ENCODE results near the gene ENO3. TPM values are rescaled to one million over a fixed set of nuclear protein-coding genes. Genes with fewer than 3 reads are reported as not detected.

The ENO3 gene
- total RNA-seq, 1 experiment from 2014 or later, result 24.6 TPM

DNA sequence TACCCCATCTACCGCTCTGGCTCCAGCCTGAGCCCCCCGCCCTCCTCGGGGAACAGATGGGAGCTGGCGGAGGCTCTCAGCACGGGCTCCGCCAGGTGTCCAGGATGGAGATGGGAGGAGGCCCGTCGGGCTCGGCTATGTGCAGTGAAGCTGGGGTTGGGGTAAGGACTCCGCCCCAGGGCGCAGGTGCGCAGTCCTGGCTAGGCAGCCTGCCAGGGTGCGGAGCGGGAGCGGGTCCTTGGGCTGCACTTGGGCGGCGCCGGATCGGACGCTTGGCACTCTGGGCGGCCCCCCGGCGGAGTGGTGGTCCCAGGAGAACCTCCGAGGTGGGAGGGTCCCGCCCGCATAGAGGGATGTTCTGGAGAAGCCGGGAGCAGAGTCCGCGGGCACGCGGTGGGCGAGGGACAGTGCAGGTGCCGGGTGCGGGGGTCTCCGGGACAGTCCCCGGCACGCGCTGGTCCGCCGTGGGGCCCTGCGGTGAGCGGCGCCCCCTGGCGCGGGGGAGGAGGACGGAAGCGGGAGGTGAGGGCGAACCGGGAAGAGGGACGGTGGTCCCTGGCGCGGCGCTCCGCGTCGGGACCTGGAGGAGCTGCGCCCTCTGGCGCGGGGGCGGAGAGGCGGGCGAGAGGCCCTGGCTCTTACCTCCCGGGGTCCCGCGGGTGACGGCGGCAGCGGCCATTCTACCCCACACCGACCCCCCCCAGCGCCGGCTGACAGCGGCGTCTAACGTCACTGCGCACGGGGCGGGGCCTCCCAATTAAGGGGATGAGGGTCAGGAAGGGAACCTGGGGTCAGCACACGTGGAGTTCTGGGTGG, 36.2 kb downstream of the ENO3 start, which contains the start of gene CAMTA2 (continued):
- TF ChIP-seq SP1 (IDR thresholded peaks at IDR 0.05; ENCODE audit: low read depth), result no peak; the same call in 1 of the 2 replicates
- TF ChIP-seq ZNF274 (IDR thresholded peaks at IDR 0.05; ENCODE audit: low read depth, low read length), result no peak
- TF ChIP-seq FOSL1 (IDR thresholded peaks at IDR 0.05; ENCODE audit: low read depth), result no peak
- TF ChIP-seq, protein P1, sequence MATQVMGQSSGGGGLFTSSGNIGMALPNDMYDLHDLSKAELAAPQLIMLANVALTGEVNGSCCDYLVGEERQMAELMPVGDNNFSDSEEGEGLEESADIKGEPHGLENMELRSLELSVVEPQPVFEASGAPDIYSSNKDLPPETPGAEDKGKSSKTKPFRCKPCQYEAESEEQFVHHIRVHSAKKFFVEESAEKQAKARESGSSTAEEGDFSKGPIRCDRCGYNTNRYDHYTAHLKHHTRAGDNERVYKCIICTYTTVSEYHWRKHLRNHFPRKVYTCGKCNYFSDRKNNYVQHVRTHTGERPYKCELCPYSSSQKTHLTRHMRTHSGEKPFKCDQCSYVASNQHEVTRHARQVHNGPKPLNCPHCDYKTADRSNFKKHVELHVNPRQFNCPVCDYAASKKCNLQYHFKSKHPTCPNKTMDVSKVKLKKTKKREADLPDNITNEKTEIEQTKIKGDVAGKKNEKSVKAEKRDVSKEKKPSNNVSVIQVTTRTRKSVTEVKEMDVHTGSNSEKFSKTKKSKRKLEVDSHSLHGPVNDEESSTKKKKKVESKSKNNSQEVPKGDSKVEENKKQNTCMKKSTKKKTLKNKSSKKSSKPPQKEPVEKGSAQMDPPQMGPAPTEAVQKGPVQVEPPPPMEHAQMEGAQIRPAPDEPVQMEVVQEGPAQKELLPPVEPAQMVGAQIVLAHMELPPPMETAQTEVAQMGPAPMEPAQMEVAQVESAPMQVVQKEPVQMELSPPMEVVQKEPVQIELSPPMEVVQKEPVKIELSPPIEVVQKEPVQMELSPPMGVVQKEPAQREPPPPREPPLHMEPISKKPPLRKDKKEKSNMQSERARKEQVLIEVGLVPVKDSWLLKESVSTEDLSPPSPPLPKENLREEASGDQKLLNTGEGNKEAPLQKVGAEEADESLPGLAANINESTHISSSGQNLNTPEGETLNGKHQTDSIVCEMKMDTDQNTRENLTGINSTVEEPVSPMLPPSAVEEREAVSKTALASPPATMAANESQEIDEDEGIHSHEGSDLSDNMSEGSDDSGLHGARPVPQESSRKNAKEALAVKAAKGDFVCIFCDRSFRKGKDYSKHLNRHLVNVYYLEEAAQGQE (IDR thresholded peaks at IDR 0.05; ENCODE audit: low read depth), result no peak
- TF ChIP-seq EGR1 (IDR thresholded peaks at IDR 0.05; ENCODE audit: low read depth), result peak; percentile 77
- TF ChIP-seq JUND (IDR thresholded peaks at IDR 0.05), result no peak
- peak; percentile 90 for TF ChIP-seq SRF (IDR thresholded peaks at IDR 0.05; ENCODE audit: low read depth)
- TF ChIP-seq POLR2A (IDR thresholded peaks at IDR 0.05; ENCODE audit: borderline replicate concordance, extremely low read depth, insufficient read depth, insufficient read length), result peak; percentile 82
- TF ChIP-seq ELF1 (IDR thresholded peaks at IDR 0.05; ENCODE audit: borderline replicate concordance, low read depth), result no peak
- TF ChIP-seq TCF7L2 (IDR thresholded peaks at IDR 0.05; ENCODE audit: borderline replicate concordance, extremely low read depth, insufficient read depth, insufficient read length), result no peak
- TF ChIP-seq, protein P2, sequence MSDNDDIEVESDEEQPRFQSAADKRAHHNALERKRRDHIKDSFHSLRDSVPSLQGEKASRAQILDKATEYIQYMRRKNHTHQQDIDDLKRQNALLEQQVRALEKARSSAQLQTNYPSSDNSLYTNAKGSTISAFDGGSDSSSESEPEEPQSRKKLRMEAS (IDR thresholded peaks at IDR 0.05), result peak; percentile 78
- peak; percentile 71 for TF ChIP-seq YY1 (IDR thresholded peaks at IDR 0.05; ENCODE audit: extremely low read depth, insufficient replicate concordance, low read depth, low read length)
